ENCODE measurements around the gene SUN1. TPM values are rescaled to one million over a fixed set of nuclear protein-coding genes. Genes with fewer than 3 reads are reported as not detected.
A peak's percentile ranks its signal among the peaks of the same experiment; 100 is the strongest.
"Not testable (repeated sequence)": the region's sequence is repeated elsewhere in the genome, so short reads cannot be mapped to it uniquely, and the experiment has no call there.

The SUN1 gene
- polyA plus RNA-seq, 3 donors from 2014 or later, result 19.3 to 31.5 (median 19.8) TPM

GRCh38 chr7:901388-902154 lies 69.3 kb downstream of the SUN1 start:
- H3K4me1 Mint-ChIP-seq, result peaks cover 0 to 8% of the 10 kb centered on the region in 2 donors

GRCh38 chr7:902996-903395 lies 70.7 kb downstream of the SUN1 start:
- Mint-ChIP-seq H3K4me3 (no peak overlapping the region), H3K9me3 (no peaks in the 10 kb centered on the region)

More at GRCh38 chr7:901388-902154, 69.3 kb downstream of the SUN1 start:
- H3K4me3 Mint-ChIP-seq, result no peak overlapping the region
- peak in 2 of 3 donors; percentile 32 to 44 for DNase-seq
- peaks cover 0 to 7% (median 6%) of the 10 kb centered on the region in 3 donors for H3K36me3 Mint-ChIP-seq
- no peaks in the 10 kb centered on the region for H3K9me3 Mint-ChIP-seq
- peaks cover 6 to 8% (median 8%) of the 10 kb centered on the region in 3 donors for H3K27me3 Mint-ChIP-seq (ENCODE audit: low read depth in 3 of 3)
- H3K27ac Mint-ChIP-seq, result no peak overlapping the region

GRCh38 chr7:903921-904755 lies 71.9 kb downstream of the SUN1 start:
- H3K27ac Mint-ChIP-seq, result no peak overlapping the region
- peaks cover 0 to 7% (median 6%) of the 10 kb centered on the region in 3 donors for H3K36me3 Mint-ChIP-seq
- H3K27me3 Mint-ChIP-seq (ENCODE audit: low read depth in 3 of 3), result peaks cover 5 to 8% (median 6%) of the 10 kb centered on the region in 3 donors
- DNase-seq, result no peak
- no peaks in the 10 kb centered on the region for H3K9me3 Mint-ChIP-seq
- H3K4me3 Mint-ChIP-seq, result no peak overlapping the region
- H3K4me1 Mint-ChIP-seq, result peaks cover 1 to 8% of the 10 kb centered on the region in 2 donors

More at GRCh38 chr7:902996-903395, 70.7 kb downstream of the SUN1 start:
- H3K4me1 Mint-ChIP-seq, result peaks cover 0 to 8% of the 10 kb centered on the region in 2 donors
- peaks cover 0 to 7% (median 6%) of the 10 kb centered on the region in 3 donors for H3K36me3 Mint-ChIP-seq
- no peak for DNase-seq
- H3K27ac Mint-ChIP-seq, result peak overlapping the region in 1 of 6 donors; percentile 2
- peaks cover 5 to 8% (median 8%) of the 10 kb centered on the region in 3 donors for H3K27me3 Mint-ChIP-seq (ENCODE audit: low read depth in 3 of 3)

- Mint-ChIP-seq H3K36me3 (peaks cover 0 to 7% (median 6%) of the 10 kb centered on the region in 3 donors), H3K4me3 (no peak overlapping the region), H3K27ac (no peak overlapping the region), H3K9me3 (no peaks in the 10 kb centered on the region), H3K4me1 (peaks cover 4 to 11% of the 10 kb centered on the region in 2 donors), H3K27me3 (ENCODE audit: low read depth in 3 of 3) (peaks cover 4 to 5% (median 5%) of the 10 kb centered on the region in 3 donors)
- DNase-seq, result no peak
These were observed 72.6 kb downstream of the SUN1 start for GRCh38 chr7:904847-905246.

- Mint-ChIP-seq H3K4me1 (peaks cover 17 to 19% of the 10 kb centered on the region in 2 donors), H3K27ac (no peak overlapping the region), H3K36me3 (peaks cover 0 to 7% (median 6%) of the 10 kb centered on the region in 3 donors), H3K4me3 (no peak overlapping the region), H3K27me3 (ENCODE audit: low read depth in 3 of 3) (peaks cover 2 to 5% (median 4%) of the 10 kb centered on the region in 3 donors), H3K9me3 (no peaks in the 10 kb centered on the region)
- DNase-seq, result no peak
These were observed 74.5 kb downstream of the SUN1 start for GRCh38 chr7:906776-907157.

GRCh38 chr7:907158-907980 lies 75.1 kb downstream of the SUN1 start:
- DNase-seq, result no peak
- peaks cover 0 to 6% (median 6%) of the 10 kb centered on the region in 3 donors for H3K36me3 Mint-ChIP-seq
- no peak overlapping the region for H3K4me3 Mint-ChIP-seq
- peaks cover 2 to 5% (median 4%) of the 10 kb centered on the region in 3 donors for H3K27me3 Mint-ChIP-seq (ENCODE audit: low read depth in 3 of 3)
- H3K27ac Mint-ChIP-seq, result no peak overlapping the region
- peaks cover 17 to 18% of the 10 kb centered on the region in 2 donors for H3K4me1 Mint-ChIP-seq
- no peaks in the 10 kb centered on the region for H3K9me3 Mint-ChIP-seq

- Mint-ChIP-seq H3K27me3 (ENCODE audit: low read depth in 3 of 3) (peaks cover 0 to 4% (median 2%) of the 10 kb centered on the region in 3 donors), H3K27ac (no peak overlapping the region), H3K36me3 (no peaks in the 10 kb centered on the region), H3K9me3 (no peaks in the 10 kb centered on the region), H3K4me1 (peaks cover 11 to 19% of the 10 kb centered on the region in 2 donors), H3K4me3 (peak overlapping the region in 3 of 5 donors; percentile 17 to 44 (median 44))
- DNase-seq, result no peak
These were observed 75.9 kb downstream of the SUN1 start for GRCh38 chr7:908159-908581.

- H3K27ac Mint-ChIP-seq; H3K36me3 Mint-ChIP-seq; H3K27me3 Mint-ChIP-seq (ENCODE audit: low read depth in 3 of 3); H3K9me3 Mint-ChIP-seq: not testable (repeated sequence)
- Mint-ChIP-seq H3K4me3 (peak overlapping the region in 3 of 5 donors; percentile 17 to 44 (median 44)), H3K4me1 (peaks cover 17 to 19% of the 10 kb centered on the region in 2 donors)
- peak; percentile 71 to 76 (median 73) for DNase-seq
These were observed 76.5 kb downstream of the SUN1 start for GRCh38 chr7:908591-909357.

GRCh38 chr7:909358-910329 lies 77.4 kb downstream of the SUN1 start:
- Mint-ChIP-seq H3K27ac (peak overlapping the region; percentile 73 to 91 (median 85)), H3K4me3 (peak overlapping the region; percentile 70 to 86 (median 78))

GRCh38 chr7:910441-910861 lies 78.2 kb downstream of the SUN1 start:
- Mint-ChIP-seq H3K36me3 (no peaks in the 10 kb centered on the region), H3K27ac (peak overlapping the region; percentile 73 to 91 (median 85)), H3K4me3 (peak overlapping the region; percentile 70 to 86 (median 78)), H3K9me3 (no peaks in the 10 kb centered on the region), H3K4me1 (peaks cover 18 to 20% of the 10 kb centered on the region in 2 donors), H3K27me3 (ENCODE audit: low read depth in 3 of 3) (peaks cover 0 to 5% (median 2%) of the 10 kb centered on the region in 3 donors)
- DNase-seq, result no peak

More at GRCh38 chr7:909358-910329, 77.4 kb downstream of the SUN1 start:
- Mint-ChIP-seq H3K27me3 (ENCODE audit: low read depth in 3 of 3) (peaks cover 0 to 4% (median 2%) of the 10 kb centered on the region in 3 donors), H3K36me3 (no peaks in the 10 kb centered on the region), H3K9me3 (no peaks in the 10 kb centered on the region), H3K4me1 (peaks cover 17 to 19% of the 10 kb centered on the region in 2 donors)
- peak; percentile 43 to 51 (median 48) for DNase-seq

GRCh38 chr7:910931-911431 lies 78.7 kb downstream of the SUN1 start:
- H3K36me3 Mint-ChIP-seq, result no peaks in the 10 kb centered on the region
- H3K27me3 Mint-ChIP-seq (ENCODE audit: low read depth in 3 of 3), result peaks cover 0 to 6% (median 4%) of the 10 kb centered on the region in 3 donors
- H3K9me3 Mint-ChIP-seq, result no peaks in the 10 kb centered on the region
- no peak for DNase-seq
- peaks cover 23 to 25% of the 10 kb centered on the region in 2 donors for H3K4me1 Mint-ChIP-seq
- H3K4me3 Mint-ChIP-seq, result peak overlapping the region in 1 of 5 donors; percentile 3
- peak overlapping the region in 1 of 6 donors; percentile 81 for H3K27ac Mint-ChIP-seq

Data from immature natural killer cell (primary cell).